NCI-H2107 treated with DMSO at 0.1 percent for 48 hours (cell line): ENCODE data around the gene HOMER3.
"Not testable (repeated sequence)": the region's sequence is repeated elsewhere in the genome, so short reads cannot be mapped to it uniquely, and the experiment has no call there.

Source experiments
- DNase-seq: peaks from one replicate; lab custom pipeline; 2025; ENCODE audit not compliant: unreplicated experiment; lab: John Stamatoyannopoulos, UW

Gene HOMER3

GRCh38 chr19:18928018-18928805 is 12.8 kb downstream of the HOMER3 start:
- no peak for DNase-seq

GRCh38 chr19:18924684-18925213 is 16.3 kb downstream of the HOMER3 start:
- DNase-seq, result no peak

DNA sequence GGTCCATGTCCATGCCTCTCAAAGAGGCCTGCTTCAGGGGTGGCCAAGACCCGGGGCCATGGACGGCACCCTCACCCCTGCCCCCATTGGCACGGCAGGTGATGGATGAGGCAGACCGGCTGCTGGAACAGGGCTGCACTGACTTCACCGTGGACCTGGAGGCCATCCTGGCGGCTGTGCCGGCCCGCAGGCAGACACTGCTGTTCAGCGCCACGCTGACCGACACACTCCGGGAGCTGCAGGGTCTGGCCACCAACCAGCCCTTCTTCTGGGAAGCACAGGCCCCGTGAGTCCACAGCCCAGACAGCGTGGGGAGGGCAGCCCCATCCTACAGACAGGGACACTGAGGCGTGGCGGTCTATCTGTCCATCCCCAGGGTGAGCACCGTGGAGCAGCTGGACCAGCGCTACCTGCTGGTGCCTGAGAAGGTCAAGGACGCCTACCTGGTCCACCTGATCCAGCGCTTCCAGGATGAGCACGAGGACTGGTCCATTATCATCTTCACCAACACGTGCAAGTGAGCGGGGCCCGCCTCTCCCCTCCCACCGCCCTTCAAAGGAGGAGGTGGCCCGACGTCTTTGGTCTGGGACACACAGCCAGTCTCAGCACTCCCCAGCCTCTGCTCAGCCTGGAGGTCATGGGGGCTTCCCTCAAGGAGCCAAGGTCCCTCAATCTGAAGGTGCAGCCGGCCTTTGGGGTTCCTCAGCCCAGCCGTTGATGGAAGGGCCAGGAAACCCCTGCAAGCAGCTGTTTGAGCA is 18.6 kb downstream of the HOMER3 start:
- no peak for DNase-seq

DNA sequence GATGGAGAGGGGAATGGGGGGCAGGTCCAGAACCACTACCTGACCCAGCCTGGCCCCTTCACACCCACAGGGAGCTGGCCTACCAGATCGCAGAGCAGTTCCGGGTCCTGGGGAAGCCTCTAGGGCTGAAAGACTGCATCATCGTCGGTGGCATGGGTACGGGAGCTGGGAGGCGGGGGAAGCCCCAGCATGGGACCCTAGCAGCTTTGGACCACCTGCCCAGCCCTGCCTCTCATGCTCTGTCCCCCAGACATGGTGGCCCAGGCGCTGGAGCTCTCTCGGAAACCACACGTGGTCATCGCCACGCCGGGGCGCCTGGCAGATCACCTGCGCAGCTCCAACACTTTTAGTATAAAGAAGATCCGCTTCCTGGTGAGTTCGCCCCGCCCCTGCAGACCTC is 19.4 kb downstream of the HOMER3 start:
- DNase-seq, result no peak

- DNase-seq, result no peak
Observed at GRCh38 chr19:18920400-18920799, 20.6 kb downstream of the HOMER3 start.

- no peak for DNase-seq
Observed at GRCh38 chr19:18919900-18920214, 21.2 kb downstream of the HOMER3 start.

GRCh38 chr19:18919086-18919899 is 21.7 kb downstream of the HOMER3 start, which contains the start of the genes COPE and DDX49:
COPE (minus strand) TSS chr19:18919387; CDS start chr19:18919348, 39 bp downstream.
DDX49 (plus strand) TSS chr19:18919715; CDS start chr19:18919742, 27 bp downstream.
- peak; percentile 99 for DNase-seq

DNA sequence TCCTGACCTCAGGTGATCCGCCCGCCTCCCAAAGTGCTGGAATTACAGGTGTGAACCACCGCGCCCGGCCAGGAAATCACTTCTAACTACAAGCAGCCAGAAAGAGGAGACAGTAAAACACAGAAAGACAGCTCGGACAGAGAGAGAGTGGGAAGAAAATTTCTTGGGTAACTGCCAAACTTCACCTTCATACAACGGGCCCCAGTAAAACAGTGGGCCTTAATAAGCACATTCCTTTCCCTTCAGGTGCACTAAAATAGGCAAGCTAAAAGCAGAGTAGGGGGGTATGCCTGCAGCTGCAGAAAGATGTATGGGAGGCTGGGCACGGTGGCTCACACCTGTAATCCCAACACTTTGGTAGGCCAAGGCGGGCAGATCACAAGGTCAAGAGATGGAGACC is 23.4 kb downstream of the HOMER3 start:
- DNase-seq, result not testable (repeated sequence)

- no peak for DNase-seq
Observed at GRCh38 chr19:18915639-18916038, 25.4 kb downstream of the HOMER3 start.

GRCh38 chr19:18913466-18913865 is 27.6 kb downstream of the HOMER3 start:
- no peak for DNase-seq

DNA sequence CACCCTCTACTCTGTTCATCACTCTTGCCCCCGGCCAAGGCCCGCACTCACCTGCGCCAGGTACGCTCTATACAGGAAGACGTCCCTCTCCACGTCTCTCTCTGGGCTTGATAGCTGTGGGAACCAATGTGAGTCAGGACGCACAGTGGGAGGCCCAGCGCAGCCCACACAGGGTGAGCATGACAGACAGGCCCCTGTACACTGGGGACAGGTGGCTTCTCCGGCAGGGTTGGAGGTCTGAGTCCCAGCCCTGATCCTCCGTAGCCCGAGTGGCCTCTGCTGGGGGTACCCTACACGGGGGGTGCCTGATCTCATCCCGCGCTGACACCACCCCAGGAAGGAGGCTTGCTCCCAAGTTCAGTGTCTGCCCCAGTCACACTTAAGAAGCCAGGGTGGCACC is 28.1 kb downstream of the HOMER3 start:
- no peak for DNase-seq

- DNase-seq, result no peak
Observed at GRCh38 chr19:18910801-18911436, 30.1 kb downstream of the HOMER3 start.

GRCh38 chr19:18910010-18910409 is 31.0 kb downstream of the HOMER3 start:
- DNase-seq, result no peak

GRCh38 chr19:18908917-18909619 is 31.9 kb downstream of the HOMER3 start:
- no peak for DNase-seq

- no peak for DNase-seq
Observed at GRCh38 chr19:18906605-18907519, 34.2 kb downstream of the HOMER3 start.

DNA sequence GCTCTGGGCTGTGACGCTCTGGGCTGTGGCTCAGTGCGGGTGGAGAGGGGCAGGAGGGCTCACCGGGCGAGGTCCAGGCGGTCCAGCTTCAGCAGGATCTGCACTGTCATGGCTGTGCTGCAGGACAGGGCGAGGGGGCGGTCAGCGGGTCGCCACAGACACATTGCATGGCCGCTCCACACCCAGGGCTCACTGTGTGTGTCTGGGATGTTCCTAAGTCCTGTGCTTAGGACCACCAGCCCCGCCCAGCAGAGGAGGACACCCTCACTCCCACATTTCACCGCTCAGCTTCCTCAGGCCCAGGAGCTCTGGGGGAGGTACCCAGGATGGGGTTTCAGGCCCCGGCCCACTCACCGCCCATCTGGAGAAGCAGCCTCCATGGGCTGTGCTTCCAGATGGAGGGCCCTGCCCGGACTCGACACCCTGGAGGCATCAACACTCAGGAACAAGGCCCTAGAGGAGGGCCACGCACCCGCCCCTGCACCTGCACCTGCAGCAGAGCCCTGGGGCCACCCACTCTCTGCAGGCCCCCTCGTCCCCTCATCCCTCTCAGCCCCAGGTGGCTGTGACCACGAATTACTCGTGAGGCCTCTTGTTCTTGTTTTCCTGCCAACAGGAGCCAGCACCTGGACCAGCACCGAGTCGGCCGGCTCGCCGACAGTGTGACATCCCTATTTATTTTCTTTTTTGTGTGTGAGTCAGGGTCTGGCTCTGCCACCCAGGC is 35.3 kb downstream of the HOMER3 start:
- no peak for DNase-seq

DNA sequence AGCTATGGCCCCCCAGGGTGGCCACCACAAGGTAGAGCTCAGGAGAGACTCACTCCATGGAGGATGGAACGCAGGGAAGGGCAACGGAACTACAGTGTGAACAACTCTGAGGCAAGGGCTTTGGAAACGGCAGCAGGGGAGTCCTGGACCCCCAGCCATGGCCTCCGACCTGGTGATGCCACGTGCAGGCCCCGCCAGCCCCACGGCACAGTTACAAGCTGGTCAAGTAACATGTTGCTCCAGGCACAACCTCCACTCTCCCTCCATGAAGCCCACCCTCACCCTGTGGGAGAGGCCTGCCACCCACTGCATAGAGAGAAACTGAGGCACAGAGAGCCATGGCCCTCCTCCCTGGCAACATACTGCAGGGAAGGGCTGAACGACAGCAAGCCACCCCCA is 36.0 kb downstream of the HOMER3 start:
- DNase-seq, result no peak

DNA sequence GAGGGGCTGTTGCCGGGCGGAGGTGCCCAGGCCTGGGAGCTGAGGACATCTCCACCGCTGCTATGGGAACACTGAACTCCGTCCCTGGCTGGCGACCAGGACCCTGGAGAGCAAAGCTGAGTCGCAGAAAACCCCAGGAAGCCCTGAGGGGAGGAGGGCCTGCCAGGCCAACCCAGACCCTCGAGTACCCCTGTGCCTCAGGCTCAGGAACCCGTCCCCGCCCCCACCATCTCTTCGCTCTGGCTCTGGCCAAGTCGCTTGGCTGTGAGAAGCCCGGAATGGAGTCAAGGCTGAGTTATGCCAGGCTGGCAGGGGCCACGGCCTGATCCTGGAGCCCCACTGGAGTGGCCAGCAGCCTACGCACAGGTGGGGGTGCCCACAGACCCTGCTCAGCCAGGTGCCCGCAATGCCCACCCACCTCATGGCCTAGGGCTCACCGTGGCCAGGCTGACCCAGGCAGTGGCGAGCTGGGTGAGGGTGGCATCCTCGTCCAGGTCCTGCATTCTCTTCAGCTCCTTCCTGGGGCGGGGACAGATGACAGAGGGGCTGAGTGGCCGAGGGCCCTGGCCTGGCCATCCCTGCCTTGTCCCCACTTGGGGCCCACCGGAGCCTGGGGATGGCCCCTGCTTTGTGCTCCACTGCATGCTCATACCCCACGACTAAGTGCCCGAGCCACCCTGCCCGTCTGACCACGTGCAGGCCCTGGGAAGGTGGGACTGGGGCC is 36.5 kb downstream of the HOMER3 start:
- DNase-seq, result no peak
